Central memory CD4-positive, alpha-beta T cell (primary cell): ENCODE results near the gene ROR2.

Experiments
- DNase-seq: peaks from one replicate; pipeline ENCODE4 v3.0.0; 2022

The ROR2 gene

GRCh38 chr9:91840882-91841281, 109.1 kb downstream of the ROR2 start:
- DNase-seq: no peak

- no peak for DNase-seq
These were observed 109.6 kb downstream of the ROR2 start for GRCh38 chr9:91840469-91840868.

- no peak for DNase-seq
These were observed 110.0 kb downstream of the ROR2 start for GRCh38 chr9:91839926-91840465.

- no peak for DNase-seq
These were observed 111.9 kb downstream of the ROR2 start for GRCh38 chr9:91837981-91838731.

- DNase-seq: no peak
These were observed 113.5 kb downstream of the ROR2 start for GRCh38 chr9:91836515-91836914.

GRCh38 chr9:91835632-91836031, 114.4 kb downstream of the ROR2 start:
- no peak for DNase-seq

- DNase-seq: no peak
These were observed 114.8 kb downstream of the ROR2 start for GRCh38 chr9:91835216-91835615.

GRCh38 chr9:91834740-91835139, 115.3 kb downstream of the ROR2 start:
- DNase-seq: no peak

- DNase-seq: no peak
These were observed 116.2 kb downstream of the ROR2 start for GRCh38 chr9:91833878-91834255.

GRCh38 chr9:91833096-91833877, 116.7 kb downstream of the ROR2 start:
- DNase-seq: no peak

GRCh38 chr9:91832322-91832721, 117.7 kb downstream of the ROR2 start:
- no peak for DNase-seq

GRCh38 chr9:91825866-91826265, 124.2 kb downstream of the ROR2 start:
- DNase-seq: no peak

GRCh38 chr9:91825422-91825821, 124.6 kb downstream of the ROR2 start:
- DNase-seq: no peak

GRCh38 chr9:91824601-91825305, 125.3 kb downstream of the ROR2 start:
- no peak for DNase-seq

- DNase-seq: no peak
These were observed 125.9 kb downstream of the ROR2 start for GRCh38 chr9:91824151-91824550.

- no peak for DNase-seq
These were observed 128.8 kb downstream of the ROR2 start for GRCh38 chr9:91820949-91821880.

- DNase-seq: no peak
These were observed 129.8 kb downstream of the ROR2 start for GRCh38 chr9:91820126-91820750.

GRCh38 chr9:91818647-91819403, 131.2 kb downstream of the ROR2 start:
- DNase-seq: no peak

- DNase-seq: no peak
These were observed 131.8 kb downstream of the ROR2 start for GRCh38 chr9:91818225-91818585.

GRCh38 chr9:91817493-91818224, 132.4 kb downstream of the ROR2 start:
- no peak for DNase-seq
